ENCODE results near the gene MYL10.
A peak's percentile ranks its signal among the peaks of the same experiment; 100 is the strongest.

Gene MYL10

DNA sequence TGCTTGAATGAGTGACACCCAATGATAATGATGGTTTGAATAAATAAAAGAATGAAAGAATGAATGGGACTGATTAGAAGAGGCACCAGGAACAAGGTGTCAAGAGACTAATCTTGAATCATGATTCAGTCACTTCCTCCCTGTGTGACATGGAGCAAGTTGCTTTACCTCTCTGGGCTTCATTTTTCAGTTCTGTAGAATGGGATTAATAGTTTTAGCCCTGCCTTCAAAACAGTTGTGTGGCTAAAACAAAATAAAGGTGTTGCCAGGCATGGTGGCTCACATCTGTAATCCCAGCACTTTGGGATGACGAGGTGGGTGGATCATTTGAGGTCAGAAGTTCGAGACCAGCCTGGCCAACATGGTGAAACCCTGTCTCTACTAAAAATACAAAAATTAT is 37.6 kb downstream of the MYL10 start:
- TF ChIP-seq, protein P1, sequence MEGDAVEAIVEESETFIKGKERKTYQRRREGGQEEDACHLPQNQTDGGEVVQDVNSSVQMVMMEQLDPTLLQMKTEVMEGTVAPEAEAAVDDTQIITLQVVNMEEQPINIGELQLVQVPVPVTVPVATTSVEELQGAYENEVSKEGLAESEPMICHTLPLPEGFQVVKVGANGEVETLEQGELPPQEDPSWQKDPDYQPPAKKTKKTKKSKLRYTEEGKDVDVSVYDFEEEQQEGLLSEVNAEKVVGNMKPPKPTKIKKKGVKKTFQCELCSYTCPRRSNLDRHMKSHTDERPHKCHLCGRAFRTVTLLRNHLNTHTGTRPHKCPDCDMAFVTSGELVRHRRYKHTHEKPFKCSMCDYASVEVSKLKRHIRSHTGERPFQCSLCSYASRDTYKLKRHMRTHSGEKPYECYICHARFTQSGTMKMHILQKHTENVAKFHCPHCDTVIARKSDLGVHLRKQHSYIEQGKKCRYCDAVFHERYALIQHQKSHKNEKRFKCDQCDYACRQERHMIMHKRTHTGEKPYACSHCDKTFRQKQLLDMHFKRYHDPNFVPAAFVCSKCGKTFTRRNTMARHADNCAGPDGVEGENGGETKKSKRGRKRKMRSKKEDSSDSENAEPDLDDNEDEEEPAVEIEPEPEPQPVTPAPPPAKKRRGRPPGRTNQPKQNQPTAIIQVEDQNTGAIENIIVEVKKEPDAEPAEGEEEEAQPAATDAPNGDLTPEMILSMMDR (IDR thresholded peaks at IDR 0.05; ENCODE audit: unreplicated experiment in 3 of 3): no peak
- Mint-ChIP-seq H3K9me3 (peaks cover 4% of the 10 kb centered on the region), H3K27ac (no peak overlapping the region), H3K36me3 (ENCODE audit: low read depth) (no peaks in the 10 kb centered on the region), H3K4me1 (peaks cover 17% of the 10 kb centered on the region), H3K4me3 (no peak overlapping the region), H3K27me3 (ENCODE audit: low read depth) (peaks cover 11% of the 10 kb centered on the region)

DNA sequence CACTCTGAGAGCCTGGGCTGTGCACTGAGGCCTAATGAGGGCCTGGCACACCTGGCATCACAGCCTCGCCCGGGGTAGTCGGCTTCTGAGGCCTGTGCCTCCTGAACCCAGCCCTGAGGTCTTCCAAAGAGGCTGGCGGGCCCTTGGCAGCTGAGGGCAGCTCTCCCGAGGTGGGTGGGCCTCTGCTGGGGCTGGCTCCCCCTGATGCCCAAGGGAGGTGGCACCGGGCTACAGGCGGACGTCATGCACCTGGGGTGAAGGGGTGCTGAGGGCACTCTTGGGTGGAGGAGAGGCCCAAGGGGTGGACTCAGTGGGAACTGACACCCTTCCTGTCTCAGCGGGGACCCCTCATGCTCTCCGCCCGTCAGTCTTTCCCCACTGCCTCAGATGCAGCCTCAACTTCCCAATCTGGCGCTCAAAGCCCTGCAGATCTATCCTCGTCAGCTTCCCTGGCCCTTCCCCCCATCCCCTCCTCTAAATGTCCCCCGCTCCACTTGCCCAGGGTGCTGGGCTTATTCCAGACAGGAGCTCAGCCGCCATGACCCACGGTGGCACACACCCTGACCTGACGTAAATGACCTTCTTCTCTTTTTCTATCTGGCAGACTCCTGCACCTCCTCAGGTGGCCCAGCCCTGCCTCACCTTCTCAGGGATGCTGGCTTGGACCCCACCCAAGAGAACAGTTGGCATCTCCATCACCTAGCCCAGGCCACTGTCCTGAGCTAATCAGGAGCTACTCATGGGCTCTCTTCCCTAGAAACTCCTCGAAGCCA is 38.2 kb downstream of the MYL10 start:
- TF ChIP-seq, protein P1 (IDR thresholded peaks at IDR 0.05; ENCODE audit: unreplicated experiment in 3 of 3): no peak
- Mint-ChIP-seq H3K9me3 (peaks cover under 1% of the 10 kb centered on the region), H3K36me3 (ENCODE audit: low read depth) (no peaks in the 10 kb centered on the region), H3K27ac (no peak overlapping the region), H3K27me3 (ENCODE audit: low read depth) (peaks cover 8% of the 10 kb centered on the region), H3K4me1 (peaks cover 20% of the 10 kb centered on the region), H3K4me3 (no peak overlapping the region)

DNA sequence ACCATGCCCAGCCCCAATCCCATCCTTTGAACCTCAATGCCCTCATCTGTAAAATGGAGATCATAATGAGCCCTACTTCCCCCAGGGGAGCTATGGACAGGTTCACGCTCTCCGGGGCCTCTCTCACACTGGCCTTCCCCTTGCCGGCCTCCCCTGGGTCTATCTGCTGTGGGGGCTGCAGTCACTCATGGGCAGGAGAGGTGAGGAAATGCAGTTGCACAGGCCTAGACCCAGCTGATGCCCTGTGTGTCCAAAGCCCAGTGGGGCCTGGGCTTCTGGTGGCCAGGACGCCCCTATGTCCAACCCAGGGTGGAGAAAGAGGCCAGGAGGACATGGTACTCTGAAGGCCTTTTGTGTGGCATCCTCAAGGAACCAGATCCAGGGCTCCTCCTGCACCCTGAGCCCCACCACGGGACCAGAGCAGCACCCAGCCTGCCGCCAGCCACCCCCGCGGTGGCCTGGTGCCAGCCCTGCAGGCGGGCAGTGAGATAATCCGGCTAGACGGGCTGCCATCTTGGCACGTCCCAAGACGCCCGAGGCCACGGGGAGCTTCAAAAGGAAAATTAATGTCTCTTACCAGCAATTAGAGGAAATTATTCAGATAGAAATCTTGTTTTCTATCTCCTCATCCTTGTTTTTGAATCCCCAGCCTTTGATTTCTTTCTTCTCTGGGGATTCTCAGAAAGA is 39.0 kb downstream of the MYL10 start:
- Mint-ChIP-seq H3K9me3 (no peaks in the 10 kb centered on the region), H3K27me3 (ENCODE audit: low read depth) (peaks cover under 1% of the 10 kb centered on the region), H3K4me1 (peaks cover 20% of the 10 kb centered on the region), H3K36me3 (ENCODE audit: low read depth) (no peaks in the 10 kb centered on the region), H3K4me3 (no peak overlapping the region), H3K27ac (no peak overlapping the region)
- TF ChIP-seq, protein P1 (IDR thresholded peaks at IDR 0.05; ENCODE audit: unreplicated experiment in 3 of 3): no peak

DNA sequence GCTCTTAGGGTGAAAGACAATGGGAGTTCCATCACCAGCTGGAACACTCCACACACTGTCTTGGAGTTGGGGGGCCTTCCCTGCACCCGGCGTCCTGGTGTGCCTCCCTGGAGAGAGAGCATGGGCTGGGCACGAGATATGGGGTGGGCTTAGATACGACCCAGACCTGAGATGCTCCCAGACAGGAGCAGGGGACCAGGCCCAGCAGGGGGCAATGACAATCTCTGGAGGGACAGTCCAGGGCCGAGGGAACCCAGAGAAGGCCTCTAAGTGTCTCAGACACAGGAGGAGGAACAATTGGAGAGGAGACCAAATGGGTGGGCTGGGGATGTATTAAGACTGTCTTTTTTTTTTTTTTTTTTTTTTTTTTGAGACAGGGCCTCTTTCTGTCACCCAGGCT is 40.0 kb downstream of the MYL10 start:
- TF ChIP-seq, protein P1 (IDR thresholded peaks at IDR 0.05; ENCODE audit: unreplicated experiment in 3 of 3): no peak
- Mint-ChIP-seq H3K27ac (peak overlapping the region in 2 of 3 experiments; percentile 46 to 84), H3K4me1 (peaks cover 20% of the 10 kb centered on the region), H3K36me3 (ENCODE audit: low read depth) (no peaks in the 10 kb centered on the region), H3K9me3 (no peaks in the 10 kb centered on the region), H3K27me3 (ENCODE audit: low read depth) (peaks cover under 1% of the 10 kb centered on the region), H3K4me3 (no peak overlapping the region)

DNA sequence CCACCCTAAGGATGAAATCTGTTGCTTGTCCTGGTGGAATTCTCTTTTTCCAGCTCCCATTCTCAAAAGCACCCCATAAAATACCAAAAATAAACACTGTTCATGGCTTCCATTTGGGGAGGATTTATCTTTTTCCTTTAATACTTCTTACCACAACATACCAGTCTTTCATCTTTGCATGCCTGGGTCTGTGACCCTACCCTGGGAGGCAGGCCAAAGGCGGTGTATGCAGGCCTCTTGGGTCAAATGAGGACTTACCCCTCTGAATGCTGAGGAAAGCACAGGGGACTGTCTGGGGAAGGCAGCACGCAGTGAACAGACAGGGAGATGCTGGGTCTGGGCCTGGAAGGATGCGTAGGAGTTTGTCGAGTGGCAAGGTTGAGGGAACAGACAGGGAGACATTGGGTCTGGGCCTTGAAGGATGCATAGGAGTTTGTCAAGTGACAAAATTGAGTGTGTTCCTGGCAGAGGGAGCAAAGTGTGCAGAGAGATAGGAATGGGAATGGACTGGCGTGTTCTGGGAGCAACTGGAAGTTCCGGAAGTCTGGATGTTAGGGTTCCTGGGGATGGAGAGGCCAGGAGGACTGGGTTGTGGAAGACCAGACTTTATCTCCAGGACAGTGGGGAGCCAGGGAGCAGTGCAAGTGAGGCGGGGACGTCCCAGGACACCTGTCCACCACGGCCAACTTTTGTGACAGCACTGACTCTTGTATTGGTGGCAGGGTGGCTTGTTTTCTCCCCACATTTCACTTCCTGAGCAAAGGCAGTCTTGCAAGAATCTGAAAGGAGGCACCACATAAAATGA is 40.8 kb downstream of the MYL10 start:
- H3K9me3 Mint-ChIP-seq: peaks cover 2% of the 10 kb centered on the region
- TF ChIP-seq, protein P1 (IDR thresholded peaks at IDR 0.05; ENCODE audit: unreplicated experiment in 3 of 3): no peak
- peaks cover 6% of the 10 kb centered on the region for H3K27me3 Mint-ChIP-seq (ENCODE audit: low read depth)
- H3K4me3 Mint-ChIP-seq: no peak overlapping the region
- no peaks in the 10 kb centered on the region for H3K36me3 Mint-ChIP-seq (ENCODE audit: low read depth)
- H3K4me1 Mint-ChIP-seq: peaks cover 16% of the 10 kb centered on the region
- H3K27ac Mint-ChIP-seq: peak overlapping the region; percentile 2 to 84 (median 6)
